HG02588 (cell line): Measurements from ENCODE around the gene FAM193A.

Experiments used
- ATAC-seq: cut with Tn5 transposase; IDR thresholded peaks from one replicate; pipeline ENCODE4 v1.9.1; 2021; ENCODE audit warnings: mild to moderate bottlenecking, moderate library complexity; ENCODE audit not compliant: unreplicated experiment

The FAM193A gene

DNA sequence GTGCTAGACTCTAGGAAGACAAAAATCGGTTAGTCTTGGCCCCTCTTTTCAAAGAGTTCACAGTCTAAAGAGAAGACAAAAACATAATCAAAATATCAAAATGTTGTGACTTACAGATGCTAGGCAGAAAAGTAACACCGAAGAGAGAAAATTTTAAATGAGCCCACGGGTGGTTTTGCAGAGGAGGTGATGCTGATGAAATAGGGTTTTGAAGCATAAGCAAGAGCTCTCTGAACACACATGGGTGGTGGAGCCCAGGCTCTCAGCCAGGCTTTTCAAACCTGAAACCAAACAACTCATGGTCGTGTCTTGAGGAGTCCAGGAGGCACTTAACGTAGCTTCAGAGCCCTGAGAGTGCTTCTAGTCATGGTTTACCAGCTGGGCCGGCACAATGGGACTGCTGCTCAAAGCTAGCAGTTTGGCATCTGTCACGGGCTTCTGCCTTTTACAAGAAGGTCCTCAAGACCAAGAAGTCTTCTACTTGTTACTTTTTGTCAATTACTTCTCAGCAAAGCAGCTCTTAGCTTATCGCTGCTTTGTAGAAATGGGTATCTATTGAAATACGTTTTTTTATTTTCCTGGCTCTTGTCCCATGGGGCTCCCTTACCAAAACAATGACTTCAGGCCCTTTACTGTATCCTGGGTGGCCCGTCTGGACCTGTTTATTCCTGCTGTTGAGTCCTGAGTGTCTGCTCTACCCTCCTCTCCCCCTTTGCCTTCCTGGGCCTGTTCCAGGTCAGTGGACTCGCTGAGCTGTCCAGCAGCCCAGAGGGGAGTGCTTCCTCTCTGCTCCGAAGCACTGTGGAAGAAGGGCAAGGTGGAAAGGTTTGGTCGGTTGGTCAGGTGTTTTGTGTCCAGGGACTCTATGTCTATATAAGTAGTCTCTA is 150.2 kb downstream of the FAM193A start:
- ATAC-seq = no peak

DNA sequence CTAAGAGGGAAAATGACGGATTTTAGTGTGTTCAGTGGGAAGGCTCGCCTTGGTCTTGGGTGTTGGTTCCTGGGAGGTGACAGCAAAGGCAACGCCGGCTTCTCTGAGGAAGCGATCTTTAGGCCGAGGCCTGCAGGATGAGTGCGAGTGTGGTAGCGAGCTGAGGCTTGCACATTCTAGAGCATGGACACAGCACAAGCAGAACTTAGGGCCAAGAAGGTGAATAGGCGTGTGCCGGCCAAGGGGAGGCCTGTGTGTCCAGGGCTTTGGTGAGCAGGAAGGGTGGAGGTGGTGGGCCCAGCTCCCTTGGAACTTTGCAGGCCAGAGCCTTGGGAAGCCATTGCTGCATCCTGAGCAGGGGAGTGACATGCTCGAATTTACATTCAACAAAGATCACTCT is 151.8 kb downstream of the FAM193A start:
- no peak for ATAC-seq

DNA sequence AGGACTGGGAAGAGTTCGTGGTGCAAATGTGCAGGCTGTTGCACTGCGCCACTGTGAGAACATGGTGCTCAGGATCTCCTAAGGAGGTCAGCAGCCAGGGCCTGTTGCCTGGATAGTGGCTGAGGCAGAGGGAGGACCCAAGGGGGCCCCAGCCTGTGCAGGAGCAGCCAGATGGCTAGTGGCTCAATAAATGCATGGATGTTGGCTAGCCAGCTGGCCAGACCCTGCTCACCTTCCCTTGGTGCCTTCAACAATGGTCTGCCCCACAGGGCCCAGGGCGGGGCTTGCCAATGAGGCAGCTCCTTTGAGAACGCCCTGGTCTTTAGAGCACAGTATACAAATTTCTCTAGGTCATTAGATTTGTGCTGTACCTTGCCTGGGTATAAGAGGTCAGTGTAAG is 152.2 kb downstream of the FAM193A start:
- no peak for ATAC-seq

DNA sequence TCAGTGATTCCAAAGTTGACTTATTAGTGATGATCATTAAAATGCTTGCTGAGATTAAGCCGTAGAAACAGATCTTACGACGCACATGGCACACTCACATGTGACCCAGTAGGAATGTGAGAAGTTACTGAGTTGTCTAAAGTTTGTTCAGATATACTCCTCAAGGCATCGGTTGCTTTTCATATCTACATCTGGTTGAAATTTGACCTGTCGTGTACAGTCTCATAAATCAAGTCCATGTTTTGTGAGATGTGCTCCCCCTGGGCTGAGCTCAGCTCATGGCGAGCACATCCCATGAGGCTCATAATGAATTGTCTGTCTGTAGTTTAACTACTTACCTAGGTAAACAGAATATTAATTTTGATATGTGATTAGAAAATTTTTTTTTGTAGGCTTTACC is 152.7 kb downstream of the FAM193A start:
- ATAC-seq = no peak

DNA sequence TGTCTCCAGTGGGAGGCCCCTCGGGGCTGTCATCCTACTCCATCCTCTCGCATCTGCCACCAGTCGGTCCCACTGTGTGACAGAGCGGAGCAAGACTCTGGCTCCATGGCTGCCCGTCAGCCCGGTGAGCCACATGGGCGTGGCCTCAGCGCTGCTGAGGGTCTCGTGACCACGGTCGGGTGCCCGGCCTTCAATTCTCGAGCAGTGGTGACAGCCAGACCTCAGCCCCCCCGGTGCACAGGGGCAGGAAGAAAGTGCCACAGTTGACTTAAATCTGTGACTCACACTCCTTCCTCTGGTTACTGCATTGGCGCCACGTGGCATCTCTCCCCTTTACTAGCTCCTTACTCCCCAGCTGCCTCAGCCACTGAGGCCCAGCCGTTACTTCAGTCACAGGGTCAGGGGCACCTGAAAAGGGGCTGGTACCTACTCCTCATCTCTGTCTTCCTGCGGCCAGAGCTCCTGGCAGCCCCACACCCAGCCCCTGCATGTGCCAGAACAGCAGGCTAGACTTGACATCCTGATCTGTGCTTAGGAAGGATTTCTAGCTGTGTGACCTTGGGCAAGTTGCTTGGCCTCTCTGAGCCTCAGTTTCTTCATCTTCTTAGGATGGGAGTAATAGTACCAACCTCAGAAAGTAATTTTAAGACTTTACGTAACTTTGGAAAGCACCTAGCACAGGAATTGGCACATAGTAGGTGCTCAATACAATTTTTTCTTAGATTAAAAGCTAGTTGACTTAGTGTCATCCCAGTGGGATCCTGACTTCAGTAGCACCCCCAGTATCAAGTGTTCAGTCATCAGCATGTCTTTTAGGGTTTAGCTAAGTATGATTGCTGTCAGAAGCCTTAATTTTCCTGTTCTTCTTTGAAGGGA is 153.6 kb downstream of the FAM193A start:
- ATAC-seq = no peak

DNA sequence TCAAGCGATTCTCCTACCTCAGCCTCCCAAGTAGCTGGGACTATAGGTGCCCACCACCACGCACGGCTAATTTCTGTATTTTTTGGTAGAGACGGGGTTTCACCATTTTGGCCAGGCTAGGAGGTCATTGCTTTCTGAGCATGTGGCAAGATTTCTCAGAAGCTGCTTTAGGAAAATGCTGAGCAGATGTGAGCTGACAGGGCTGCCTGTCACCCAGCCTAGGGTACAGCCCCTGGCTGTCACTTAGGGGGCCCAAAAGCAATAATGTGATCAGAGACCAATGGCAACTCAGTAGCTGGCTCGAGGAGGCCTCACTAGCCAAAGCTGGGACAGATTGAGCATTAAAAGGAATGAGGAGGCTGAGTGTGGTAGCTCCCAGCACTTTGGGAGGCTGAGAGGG is 154.9 kb downstream of the FAM193A start:
- ATAC-seq = no peak

DNA sequence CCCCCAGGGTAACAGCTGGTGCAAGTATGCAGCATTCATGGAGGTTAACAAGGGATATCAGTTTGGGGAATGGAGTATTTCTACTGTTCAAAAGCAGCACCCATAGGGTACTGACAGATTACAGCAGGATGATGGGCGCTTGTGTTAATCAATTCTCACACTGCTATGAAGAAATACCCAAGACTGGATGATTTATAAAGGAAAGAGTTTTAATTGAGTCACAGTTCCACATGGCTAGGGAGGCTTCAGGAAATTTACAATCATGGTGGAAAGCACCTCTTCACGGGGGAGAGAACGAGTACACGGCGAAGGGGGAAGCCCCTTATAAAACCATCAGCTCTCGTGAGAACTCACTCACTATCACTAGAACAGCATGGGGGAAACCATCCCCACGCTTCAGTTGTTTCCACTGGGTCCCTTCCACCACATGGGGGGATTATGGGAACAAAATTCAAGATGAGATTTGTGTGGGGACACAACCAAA is 155.5 kb downstream of the FAM193A start:
- no peak for ATAC-seq

DNA sequence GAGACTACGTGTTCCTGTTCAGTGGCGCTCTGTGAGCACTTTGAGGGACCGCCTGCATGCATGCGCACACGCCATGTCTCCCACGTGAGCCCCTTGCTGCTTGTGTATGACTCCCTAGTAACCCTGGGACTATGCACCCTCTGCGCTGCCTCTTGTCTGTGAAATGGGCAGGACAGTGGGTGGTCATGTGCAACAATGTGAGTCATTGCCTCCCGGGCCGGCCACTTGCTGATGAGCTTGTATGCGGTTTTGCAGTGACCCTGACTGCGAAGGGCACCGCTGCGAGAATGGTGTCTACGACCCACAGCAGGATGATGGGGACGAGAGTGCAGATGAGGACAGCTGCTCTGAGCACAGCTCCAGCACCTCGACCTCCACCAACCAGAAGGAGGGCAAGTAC is 158.2 kb downstream of the FAM193A start:
- no peak for ATAC-seq

DNA sequence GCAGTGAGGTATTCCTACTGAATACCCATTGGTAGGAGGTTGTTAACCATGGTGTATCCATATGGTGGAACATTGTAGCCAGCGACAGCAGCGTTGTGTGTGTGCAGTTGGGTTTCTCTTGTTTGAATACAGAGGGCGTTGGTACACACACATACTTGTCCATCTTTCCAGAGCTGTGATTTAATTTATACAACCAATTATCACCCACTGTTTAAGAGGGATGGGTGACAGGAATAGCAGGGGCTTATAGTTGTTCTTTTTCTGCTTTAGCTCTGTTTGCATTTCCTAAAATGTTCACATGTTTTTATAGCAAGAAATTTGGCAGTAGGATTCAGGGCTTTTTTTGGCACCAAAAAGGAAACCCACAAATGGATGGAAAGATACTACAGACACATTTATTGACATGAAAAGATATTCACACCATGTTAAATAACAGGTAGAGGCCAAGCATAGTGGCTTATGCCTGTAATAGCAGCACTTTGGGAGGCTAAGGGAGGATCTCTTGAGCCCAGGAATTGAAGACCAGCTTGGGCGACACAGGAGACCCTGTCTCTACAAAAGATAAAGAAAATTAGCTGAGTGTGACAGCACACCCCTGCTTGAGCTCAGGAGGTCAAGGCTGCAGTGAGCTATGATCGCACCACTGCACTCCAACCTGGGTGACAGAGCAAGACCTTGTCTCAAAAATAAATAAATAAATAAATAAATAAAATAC is 159.1 kb downstream of the FAM193A start:
- no peak for ATAC-seq

DNA sequence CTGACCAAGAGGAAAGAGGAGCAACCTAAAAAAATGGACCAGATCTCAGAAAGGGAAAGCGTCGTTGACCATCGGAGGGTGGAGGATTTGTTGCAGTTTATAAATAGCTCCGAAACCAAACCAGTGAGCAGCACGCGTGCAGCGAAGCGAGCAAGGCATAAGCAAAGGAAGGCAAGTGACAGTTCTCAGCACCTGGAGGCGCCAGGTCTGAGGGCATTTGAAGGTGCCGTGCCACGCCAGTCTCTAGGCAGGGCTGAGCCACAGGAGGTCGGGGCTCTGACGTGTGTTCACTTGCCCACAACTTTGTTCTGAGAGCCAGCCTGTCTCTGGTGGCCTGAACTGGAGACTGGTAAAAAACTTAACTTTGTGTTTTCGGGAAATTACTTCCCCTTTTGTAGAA is 160.0 kb downstream of the FAM193A start:
- ATAC-seq = peak; percentile 90

DNA sequence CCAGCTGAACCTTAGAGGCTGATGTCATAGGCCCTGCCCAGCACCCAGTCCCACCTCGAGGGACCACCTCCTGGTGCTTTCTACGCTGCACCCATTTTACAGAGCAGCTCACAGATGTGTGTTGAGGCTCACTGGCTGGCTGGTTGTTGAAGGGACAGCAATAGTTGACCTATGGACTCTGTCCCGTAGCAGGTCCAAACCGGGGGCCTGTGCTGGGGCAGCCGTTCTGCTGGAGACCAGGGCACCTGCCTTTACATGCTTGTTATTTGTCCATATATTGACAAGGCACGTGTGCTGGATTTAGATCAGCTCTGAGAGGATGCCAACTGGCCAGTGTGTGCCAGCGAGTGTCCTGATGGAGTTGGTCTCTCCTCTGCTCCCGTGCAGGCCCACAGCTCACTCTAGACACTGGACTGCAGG is 161.6 kb downstream of the FAM193A start:
- ATAC-seq = no peak

DNA sequence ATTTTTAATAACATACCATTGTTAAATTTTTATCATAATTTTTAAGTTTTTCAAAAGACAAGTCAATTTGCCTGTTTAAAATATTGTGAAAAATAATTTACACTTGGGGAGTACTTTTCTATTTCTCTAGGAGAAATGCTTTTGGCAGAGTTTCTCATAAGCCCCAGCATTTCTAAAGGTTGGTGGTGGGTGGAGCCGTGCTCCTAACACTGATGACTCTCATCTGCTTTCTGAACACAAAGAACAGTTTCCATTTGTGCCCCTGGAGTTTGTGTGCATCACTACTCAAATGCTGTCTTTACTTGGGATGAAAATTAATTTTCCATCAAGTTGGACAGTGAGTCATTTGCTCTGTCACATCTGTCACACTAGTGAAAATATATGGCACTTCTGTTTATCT is 162.1 kb downstream of the FAM193A start:
- ATAC-seq = no peak

DNA sequence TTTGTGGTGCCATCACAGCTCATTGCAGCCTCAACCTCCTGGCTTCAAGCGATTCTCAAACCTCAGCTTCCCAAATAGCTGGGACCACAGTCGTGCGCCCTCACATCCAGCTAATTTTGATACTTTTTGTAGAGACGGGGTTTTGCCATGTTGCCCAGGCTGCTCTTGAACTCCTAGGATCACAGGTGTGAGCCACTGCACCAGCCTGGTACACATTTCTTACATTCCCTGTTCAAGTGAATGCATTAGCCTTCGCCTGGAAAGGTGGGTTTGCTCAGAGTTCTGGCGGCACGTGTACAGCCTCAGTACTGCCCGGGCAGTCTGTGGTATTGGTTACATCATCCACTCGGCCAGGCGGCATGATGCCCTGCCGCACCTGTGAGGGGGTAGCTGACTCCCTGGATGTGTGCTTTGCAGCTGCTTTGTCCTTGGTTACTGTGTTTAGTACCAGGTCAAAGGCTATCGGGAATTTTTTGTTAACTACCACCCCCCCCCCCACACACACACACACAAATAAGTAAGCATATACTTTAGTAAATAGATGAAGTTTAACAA is 162.6 kb downstream of the FAM193A start:
- no peak for ATAC-seq

DNA sequence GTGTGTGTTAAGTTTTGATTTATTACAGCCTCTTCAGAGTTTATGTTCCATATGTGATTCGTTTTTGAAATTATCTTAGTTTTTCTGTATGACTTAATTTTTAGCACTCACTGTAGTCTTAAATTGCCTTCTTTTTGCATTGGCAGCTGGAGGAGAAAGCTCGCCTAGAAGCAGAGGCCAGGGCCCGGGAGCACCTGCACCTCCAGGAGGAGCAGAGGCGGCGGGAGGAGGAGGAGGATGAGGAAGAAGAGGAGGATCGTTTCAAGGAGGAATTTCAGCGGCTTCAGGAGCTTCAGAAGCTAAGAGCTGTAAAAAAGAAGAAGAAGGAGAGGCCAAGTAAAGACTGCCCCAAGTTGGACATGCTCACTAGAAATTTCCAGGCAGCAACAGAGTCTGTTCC is 163.1 kb downstream of the FAM193A start:
- no peak for ATAC-seq

DNA sequence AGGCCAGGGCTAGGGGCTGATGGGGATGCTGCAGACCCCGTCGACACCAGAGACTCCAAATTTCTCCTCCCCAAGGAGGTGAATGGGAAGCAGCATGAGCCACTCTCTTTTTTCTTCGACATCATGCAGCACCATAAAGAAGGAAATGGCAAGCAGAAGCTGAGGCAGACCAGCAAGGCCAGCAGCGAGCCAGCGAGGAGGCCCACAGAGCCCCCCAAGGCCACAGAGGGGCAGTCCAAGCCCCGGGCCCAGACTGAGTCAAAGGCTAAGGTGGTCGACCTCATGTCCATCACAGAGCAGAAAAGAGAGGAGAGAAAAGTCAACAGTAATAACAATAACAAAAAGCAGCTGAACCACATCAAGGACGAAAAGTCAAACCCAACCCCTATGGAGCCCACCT is 163.6 kb downstream of the FAM193A start:
- ATAC-seq = no peak

DNA sequence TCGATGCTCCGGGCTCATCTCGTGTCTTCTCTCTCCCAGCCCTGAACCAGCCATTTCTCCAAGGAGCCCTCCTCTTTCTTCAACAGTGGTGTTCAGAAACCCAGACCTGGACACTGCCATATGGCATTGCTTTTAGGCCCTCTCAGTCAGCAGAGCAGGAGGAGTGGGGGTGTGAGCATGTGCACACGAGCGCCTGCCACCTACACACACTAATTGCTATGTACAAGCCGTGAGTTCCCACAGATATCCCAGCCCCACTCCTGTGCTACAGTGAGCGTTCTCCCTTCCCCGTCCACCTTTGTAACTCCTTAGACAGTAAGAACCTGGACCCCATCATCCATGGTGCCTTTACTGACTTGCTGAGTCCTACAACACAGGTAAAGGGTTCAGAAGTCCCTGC is 165.9 kb downstream of the FAM193A start:
- ATAC-seq = no peak

DNA sequence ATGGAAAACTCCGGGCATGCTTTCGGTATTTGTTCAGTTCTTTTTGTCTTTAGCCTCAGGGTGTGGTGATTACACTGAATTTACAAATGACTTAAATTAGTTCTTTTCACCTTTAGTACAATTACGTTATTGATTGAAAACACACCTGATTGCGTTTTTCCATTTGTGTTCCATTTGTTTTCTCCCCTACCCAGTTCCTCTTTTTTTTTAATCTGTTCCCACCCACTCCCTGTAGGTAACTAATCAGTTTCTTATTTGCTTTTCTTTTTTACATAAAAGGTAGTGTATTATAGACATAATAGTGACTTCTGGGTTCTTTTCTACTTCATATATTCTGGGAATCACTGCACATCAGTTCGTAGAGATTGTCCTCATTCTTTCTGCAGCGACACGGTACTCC is 166.3 kb downstream of the FAM193A start:
- no peak for ATAC-seq

DNA sequence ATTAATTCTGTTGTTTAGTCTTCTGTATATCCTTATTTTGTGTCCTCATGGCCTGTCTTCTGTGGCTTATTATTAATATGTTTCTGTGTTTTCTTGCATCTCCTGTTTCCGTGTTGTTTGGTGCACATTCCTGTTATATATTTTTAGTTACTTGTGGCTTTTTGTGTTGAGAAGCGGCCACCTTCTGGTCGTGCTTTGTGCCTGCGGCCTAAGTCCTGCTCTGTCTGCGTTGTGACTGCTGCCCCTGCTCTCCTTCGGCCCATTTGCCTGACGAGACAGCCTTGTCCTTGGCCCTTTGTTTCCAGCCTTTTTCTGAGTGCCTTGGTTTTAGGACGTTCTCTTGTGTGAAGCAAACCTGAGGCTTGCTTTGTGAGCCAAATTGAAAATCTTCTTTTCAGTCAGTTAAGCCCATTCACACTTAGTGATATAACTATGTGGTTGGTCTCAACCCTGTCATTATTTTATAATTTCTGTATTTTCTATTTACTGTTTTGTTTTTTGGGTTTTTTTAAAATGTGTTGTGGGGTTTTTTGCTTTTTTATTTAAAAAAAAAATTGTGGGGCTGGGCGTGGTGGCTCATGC is 175.9 kb downstream of the FAM193A start:
- ATAC-seq = no peak

DNA sequence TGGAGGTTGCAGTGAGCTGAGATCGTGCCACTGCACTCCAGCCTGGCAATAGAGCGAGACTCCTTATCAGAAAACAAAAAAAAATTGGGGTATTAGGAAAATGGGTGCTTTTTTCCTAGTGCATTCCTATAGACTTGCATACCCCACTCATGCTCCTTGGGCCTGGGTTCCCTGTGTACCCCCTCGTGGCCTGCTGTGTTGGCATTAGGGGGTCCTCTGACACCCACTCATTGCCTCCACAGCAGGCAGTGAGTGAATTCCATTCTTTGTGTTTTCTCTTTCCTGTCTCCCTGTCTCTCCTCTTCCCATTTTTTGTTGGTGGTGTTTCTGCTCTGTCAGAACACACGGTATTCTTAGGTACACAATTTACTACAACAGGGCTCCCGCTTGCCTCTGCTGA is 176.9 kb downstream of the FAM193A start:
- no peak for ATAC-seq

DNA sequence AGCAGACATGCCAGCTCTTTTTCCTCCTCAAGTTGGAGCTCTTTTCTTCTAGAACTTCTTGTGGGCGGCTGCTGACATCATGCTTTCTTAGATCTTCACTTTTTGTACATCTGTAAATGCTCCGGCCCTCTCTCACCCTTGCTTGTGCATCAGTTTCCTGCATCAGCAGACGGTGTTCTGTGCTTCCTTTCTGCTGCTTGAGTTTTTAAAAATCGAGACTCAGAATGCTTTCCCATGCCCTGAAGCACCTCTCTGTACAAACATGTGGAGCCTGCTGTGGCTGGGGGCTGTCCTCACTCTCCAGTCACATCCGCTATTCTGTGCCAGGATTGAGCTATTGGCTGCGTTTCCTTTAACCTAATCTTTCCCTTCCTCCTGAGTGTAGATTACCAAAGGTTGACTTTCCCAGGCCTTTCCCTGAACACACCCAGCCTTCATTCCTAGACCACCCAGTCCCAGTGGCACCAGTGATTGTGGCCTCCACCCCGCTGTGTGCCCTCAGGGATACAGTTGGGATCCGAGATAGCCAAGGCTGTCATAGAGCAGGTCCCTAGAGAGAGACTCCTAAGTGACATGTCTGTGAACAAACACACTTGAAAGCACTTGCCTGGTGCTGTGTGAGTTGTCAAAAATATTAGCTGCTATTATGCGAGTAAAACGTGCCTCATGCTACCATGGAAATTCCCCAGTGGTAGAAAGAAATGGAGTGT is 177.8 kb downstream of the FAM193A start:
- ATAC-seq = no peak
